Measurements from ENCODE around the gene HMGCL.

Gene HMGCL

GRCh38 chr1:23772854-23773242 is 52.4 kb downstream of the HMGCL start:
- no peak for FAIRE-seq

- peak; percentile 79 for FAIRE-seq
Measured at GRCh38 chr1:23772049-23772853, 53.0 kb downstream of the HMGCL start.

GRCh38 chr1:23768733-23769132 is 56.5 kb downstream of the HMGCL start:
- FAIRE-seq, result no peak

GRCh38 chr1:23763041-23763577 is 62.1 kb downstream of the HMGCL start:
- no peak for FAIRE-seq

GRCh38 chr1:23759277-23759676 is 66.0 kb downstream of the HMGCL start:
- no peak for FAIRE-seq

GRCh38 chr1:23757812-23758211 is 67.4 kb downstream of the HMGCL start:
- FAIRE-seq, result no peak

GRCh38 chr1:23756676-23757075 is 68.6 kb downstream of the HMGCL start:
- no peak for FAIRE-seq

- no peak for FAIRE-seq
Measured at GRCh38 chr1:23752909-23753308, 72.3 kb downstream of the HMGCL start.
